Vagina (tissue), 2 donors: ENCODE measurements around the gene SULF2. TPM values are rescaled to one million over a fixed set of nuclear protein-coding genes. Genes with fewer than 3 reads are reported as not detected.

Source experiments
- DNase-seq, 2 donors: peaks; one replicate each; pipeline ENCODE4 v3.0.0-alpha.2; 2017; ENCODE audit errors: extremely low spot score in 2 of 2
- H3K27ac ChIP-seq: fragments of 200-600 bp; sonication (generic); one replicate; pipeline ENCODE4 v1.5.1; 2019
- H3K27me3 ChIP-seq: fragments of 200-600 bp; sonication (generic); one replicate; pipeline ENCODE4 v1.5.1; 2019
- H3K36me3 ChIP-seq, 2 donors: fragments of 200-600 bp; sonication (generic); one replicate each; pipeline ENCODE4 v1.5.1; 2017 to 2019
- H3K4me1 ChIP-seq: fragments of 200-600 bp; sonication (generic); one replicate; pipeline ENCODE4 v1.5.1; 2019
- H3K4me3 ChIP-seq, 2 donors: fragments of 200-600 bp; sonication (generic); 1 replicate in 1 of 2; 2 replicates in 1 of 2; pipeline ENCODE4 v1.5.1; 2016 to 2019
- H3K9me3 ChIP-seq: fragments of 200-600 bp; sonication (generic); one replicate; pipeline ENCODE4 v1.5.1; 2019
- CTCF ChIP-seq, 3 experiments: fragments of 450-650 bp in 2 of 3; fragments of 200-600 bp in 1 of 3; sonication (generic) in 1 of 3; IDR thresholded peaks; one replicate each; pipeline ENCODE4 v1.5.1; 2017 to 2019; ENCODE audit warnings: antibody characterized with exemption in 3 of 3, mild to moderate bottlenecking in 2 of 3, moderate library complexity in 2 of 3
- POLR2A ChIP-seq, 2 donors: fragments of 450-650 bp; IDR thresholded peaks; one replicate each; pipeline ENCODE4 v1.6.1; 2017; ENCODE audit warnings: antibody characterized with exemption in 2 of 2, mild to moderate bottlenecking in 2 of 2, moderate library complexity in 2 of 2
- POLR2AphosphoS5 ChIP-seq, 2 donors: sonication (generic); formaldehyde crosslinking; IDR thresholded peaks; one replicate each; pipeline ENCODE4 v1.9.0; 2017; ENCODE audit warnings: antibody characterized with exemption in 2 of 2, mild to moderate bottlenecking in 2 of 2, low read depth in 1 of 2; ENCODE audit not compliant: insufficient read depth in 1 of 2
- intact Hi-C: fragments of 100-400 bp; cut with DNase I; formaldehyde crosslinking; loops from one replicate; pipeline ENCODE4 v1.15.1; 2023
- total RNA-seq: library from RNA; depleted of rRNA; stranded (reverse); fragments of >200 nt; gene quantifications from one replicate; pipeline ENCODE4 v1.2.3, GENCODE V29; 2016

SULF2 gene
- total RNA-seq, 1 donor from 2014 or later: 157 TPM

- Histone ChIP-seq H3K9me3 (no peaks in the 10 kb centered on the region), H3K36me3 (peaks cover 0 to 46% of the 10 kb centered on the region in 2 donors), H3K4me3 (no peak overlapping the region), H3K27ac (no peak overlapping the region), H3K27me3 (no peaks in the 10 kb centered on the region), H3K4me1 (no peaks in the 10 kb centered on the region)
- intact Hi-C loops: no loop called here
- TF ChIP-seq POLR2A (IDR thresholded peaks at IDR 0.05) (no peak), POLR2AphosphoS5 (IDR thresholded peaks at IDR 0.05; ENCODE audit: insufficient read depth in 1 of 2, low read depth in 1 of 2) (no peak), CTCF (IDR thresholded peaks at IDR 0.05) (no peak)
- DNase-seq: no peak
Observed at GRCh38 chr20:47631078-47631477, 154.2 kb downstream of the SULF2 start.

DNA sequence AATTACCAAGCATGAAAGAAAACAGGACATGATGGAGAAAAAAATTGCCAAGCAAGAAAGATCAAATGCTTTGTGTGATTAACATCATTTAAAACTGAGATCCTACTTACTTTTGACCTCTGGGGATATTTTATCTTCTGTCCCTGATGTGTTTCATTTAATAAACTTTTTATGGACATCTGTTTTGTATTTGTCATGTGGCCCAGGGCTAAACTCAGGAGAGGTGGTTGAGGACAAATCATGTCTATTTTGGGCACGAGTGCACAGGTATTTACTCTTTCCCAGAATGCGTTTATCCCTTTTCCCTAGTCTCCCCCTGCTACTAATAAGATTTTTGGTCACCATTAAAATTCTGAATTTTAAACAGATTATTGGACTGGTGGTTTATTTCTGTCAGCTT lies 155.4 kb downstream of the SULF2 start:
- intact Hi-C loops: no loop called here
- Histone ChIP-seq H3K4me3 (no peak overlapping the region), H3K36me3 (peaks cover 0 to 44% of the 10 kb centered on the region in 2 donors), H3K27ac (no peak overlapping the region), H3K4me1 (no peaks in the 10 kb centered on the region), H3K27me3 (no peaks in the 10 kb centered on the region), H3K9me3 (no peaks in the 10 kb centered on the region)
- TF ChIP-seq POLR2A (IDR thresholded peaks at IDR 0.05) (no peak), CTCF (IDR thresholded peaks at IDR 0.05) (no peak), POLR2AphosphoS5 (IDR thresholded peaks at IDR 0.05; ENCODE audit: insufficient read depth in 1 of 2, low read depth in 1 of 2) (no peak)
- DNase-seq: no peak

- H3K4me3 ChIP-seq: no peak overlapping the region
- intact Hi-C loops: no loop called here
- TF ChIP-seq POLR2A (IDR thresholded peaks at IDR 0.05) (no peak), CTCF (IDR thresholded peaks at IDR 0.05) (no peak)
- no peaks in the 10 kb centered on the region for H3K9me3 ChIP-seq
- no peaks in the 10 kb centered on the region for H3K4me1 ChIP-seq
- DNase-seq: no peak
- no peak overlapping the region for H3K27ac ChIP-seq
- H3K36me3 ChIP-seq: peaks cover 0 to 42% of the 10 kb centered on the region in 2 donors
- no peaks in the 10 kb centered on the region for H3K27me3 ChIP-seq
Observed at GRCh38 chr20:47627540-47627939, 157.7 kb downstream of the SULF2 start.

DNA sequence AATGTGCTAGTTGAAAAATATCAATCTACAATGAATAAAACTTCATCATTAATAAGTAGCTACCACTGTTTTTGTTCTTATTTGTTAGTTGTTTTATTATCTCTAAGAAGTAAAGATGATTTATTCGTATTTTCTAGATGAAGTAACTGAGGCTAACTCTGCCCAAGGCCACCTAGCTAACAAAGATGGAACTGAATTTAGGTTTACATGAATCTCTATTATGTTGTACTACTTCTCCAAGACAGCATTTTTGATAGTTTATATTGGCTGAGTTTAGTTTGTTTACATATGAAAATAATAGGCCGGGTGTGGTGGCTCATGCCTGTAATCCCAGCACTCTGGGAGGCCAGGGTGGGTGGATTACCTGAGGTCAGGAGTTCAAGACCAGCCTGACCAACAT lies 162.1 kb downstream of the SULF2 start:
- no peak overlapping the region for H3K27ac ChIP-seq
- H3K9me3 ChIP-seq: no peaks in the 10 kb centered on the region
- H3K4me3 ChIP-seq: no peak overlapping the region
- H3K36me3 ChIP-seq: peaks cover 0 to 36% of the 10 kb centered on the region in 2 donors
- intact Hi-C loops: no loop called here
- DNase-seq: no peak
- TF ChIP-seq POLR2AphosphoS5 (IDR thresholded peaks at IDR 0.05; ENCODE audit: insufficient read depth in 1 of 2, low read depth in 1 of 2): no peak
- no peaks in the 10 kb centered on the region for H3K27me3 ChIP-seq
- H3K4me1 ChIP-seq: no peaks in the 10 kb centered on the region

- Histone ChIP-seq H3K4me3 (no peak overlapping the region), H3K27me3 (no peaks in the 10 kb centered on the region), H3K36me3 (peaks cover 0 to 26% of the 10 kb centered on the region in 2 donors), H3K4me1 (no peaks in the 10 kb centered on the region), H3K27ac (no peak overlapping the region), H3K9me3 (no peaks in the 10 kb centered on the region)
- no peak for DNase-seq
- intact Hi-C loops: no loop called here
- no peak for TF ChIP-seq POLR2A (IDR thresholded peaks at IDR 0.05)
- TF ChIP-seq POLR2AphosphoS5 (IDR thresholded peaks at IDR 0.05; ENCODE audit: insufficient read depth in 1 of 2, low read depth in 1 of 2): no peak
- TF ChIP-seq CTCF (IDR thresholded peaks at IDR 0.05): no peak
Observed at GRCh38 chr20:47622118-47622665, 163.1 kb downstream of the SULF2 start.
